ENCODE measurements around the gene VEGFB.

Gene VEGFB

DNA sequence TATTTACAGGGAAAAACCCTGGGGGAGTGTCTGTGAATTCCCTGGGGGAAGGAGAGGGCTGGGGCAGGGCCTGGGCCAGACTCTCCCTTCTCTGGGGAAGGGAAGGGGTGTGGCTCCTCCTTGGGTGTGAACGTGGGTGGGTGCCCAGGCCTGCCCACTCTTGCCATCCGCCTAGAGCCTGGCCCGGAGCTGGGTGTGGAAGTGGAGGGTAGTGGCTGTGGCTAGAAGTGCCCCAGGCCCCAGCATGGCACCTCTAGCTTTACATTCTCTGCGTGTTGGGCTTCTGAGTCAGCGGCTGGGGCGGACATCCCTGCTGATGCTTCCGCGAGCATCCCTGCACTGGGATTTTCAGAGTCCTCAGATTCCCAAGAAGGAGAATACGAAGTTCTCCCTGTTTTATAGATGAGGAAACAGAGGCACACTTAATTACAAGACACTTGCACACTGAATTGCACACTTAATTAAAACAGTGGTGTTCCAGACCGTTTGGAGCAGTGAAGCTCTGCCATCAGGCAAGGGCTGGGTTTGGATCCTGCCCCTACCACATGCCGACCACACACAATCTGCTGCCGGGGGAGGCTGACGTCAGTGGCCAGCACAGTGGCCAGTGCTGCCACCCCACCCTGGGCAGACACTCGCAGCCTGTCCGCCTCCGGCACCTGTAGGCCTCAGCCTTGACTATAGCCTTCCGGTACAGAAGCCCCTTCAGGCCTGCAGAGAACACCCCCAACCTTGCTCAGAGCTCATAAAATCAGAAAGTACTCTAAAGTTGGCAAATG lies 42.5 kb downstream of the VEGFB start:
- DNase-seq: no peak

DNA sequence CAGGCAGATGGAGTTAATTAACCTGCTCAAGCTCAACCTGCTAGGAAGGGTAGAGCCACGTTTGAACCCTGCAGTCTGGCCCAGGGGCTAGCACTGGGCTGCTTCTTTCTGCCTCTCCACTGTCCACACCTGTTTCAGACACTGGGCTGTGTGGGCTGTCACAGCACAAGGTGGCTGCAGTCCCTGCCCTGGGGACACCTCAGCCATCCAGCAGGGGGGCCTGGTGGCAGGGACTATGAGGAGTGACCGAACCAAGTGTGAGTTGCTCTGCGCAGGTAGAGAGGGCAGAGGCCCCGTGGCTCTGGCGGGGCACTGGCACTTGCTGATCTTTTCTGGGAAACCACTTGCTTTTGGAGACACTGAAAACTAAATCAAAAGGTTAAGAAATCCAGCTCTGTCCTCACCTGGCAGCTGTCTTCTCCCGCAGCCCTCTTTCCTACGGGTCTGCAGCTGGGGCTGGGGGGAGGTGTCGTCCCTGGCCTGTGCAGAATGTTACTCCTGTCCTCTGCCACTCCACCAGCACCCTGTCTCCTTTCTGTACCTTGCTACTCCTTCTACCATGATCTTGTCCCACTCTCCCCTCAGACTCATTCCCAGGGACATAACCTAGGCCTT lies 44.3 kb downstream of the VEGFB start:
- no peak for DNase-seq

DNA sequence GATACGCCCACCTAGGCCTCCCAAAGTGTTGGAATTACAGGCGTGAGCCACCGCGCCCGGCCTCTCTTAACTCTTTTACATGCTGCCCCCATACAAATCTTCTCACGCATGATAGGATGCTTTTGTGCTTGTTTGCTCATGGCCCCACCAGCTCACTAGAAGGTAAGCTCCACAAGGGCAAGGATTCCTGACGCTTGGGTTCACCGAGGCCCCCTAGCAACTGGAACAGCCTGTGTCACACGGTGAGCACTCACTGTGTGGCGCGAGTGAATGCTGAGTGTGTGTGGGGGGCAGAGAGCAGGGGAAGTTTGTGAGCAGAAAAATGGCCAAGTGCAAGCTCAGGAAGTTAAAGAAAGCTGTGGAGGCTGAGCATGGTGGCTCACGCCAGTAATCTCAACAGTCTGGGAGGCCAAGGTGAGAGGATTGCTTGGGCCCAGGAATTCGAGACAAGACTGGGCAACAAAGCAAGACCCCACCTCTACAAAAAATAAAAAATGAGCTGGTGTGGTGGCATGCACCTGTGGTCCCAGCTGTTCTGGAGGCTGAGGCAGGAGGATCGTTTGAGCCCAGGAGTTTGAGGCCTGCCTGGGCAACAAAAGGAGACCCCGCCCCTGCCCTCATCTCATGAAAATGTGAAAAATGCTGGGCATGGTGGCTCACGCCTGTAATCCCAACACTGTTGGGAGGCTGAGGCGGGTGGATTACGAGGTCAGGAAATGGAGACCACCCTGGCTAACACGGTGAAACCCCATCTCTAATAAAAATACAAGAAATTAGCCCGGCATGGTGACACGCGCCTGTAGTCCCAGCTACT lies 47.8 kb downstream of the VEGFB start:
- DNase-seq: no peak

DNA sequence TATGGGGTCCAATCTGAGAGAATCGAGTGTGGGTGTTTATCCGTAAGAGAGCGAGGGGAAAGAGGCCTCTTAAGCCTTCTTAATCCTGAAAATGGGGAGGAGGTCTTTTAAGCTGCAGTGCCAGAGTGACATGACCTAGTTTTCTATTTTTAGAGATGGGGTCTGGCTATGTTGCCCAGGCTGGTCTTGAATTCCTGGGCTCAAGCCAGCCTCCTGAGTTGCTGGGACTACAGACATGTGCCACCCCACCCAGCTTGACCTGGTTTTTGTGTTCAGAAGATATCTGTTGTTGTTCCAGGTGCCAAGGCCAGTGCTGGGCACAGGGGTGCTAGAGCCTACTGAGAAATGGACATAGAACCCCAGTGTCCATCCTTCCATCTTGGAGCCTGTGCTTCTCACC lies 48.7 kb downstream of the VEGFB start:
- DNase-seq: no peak

DNA sequence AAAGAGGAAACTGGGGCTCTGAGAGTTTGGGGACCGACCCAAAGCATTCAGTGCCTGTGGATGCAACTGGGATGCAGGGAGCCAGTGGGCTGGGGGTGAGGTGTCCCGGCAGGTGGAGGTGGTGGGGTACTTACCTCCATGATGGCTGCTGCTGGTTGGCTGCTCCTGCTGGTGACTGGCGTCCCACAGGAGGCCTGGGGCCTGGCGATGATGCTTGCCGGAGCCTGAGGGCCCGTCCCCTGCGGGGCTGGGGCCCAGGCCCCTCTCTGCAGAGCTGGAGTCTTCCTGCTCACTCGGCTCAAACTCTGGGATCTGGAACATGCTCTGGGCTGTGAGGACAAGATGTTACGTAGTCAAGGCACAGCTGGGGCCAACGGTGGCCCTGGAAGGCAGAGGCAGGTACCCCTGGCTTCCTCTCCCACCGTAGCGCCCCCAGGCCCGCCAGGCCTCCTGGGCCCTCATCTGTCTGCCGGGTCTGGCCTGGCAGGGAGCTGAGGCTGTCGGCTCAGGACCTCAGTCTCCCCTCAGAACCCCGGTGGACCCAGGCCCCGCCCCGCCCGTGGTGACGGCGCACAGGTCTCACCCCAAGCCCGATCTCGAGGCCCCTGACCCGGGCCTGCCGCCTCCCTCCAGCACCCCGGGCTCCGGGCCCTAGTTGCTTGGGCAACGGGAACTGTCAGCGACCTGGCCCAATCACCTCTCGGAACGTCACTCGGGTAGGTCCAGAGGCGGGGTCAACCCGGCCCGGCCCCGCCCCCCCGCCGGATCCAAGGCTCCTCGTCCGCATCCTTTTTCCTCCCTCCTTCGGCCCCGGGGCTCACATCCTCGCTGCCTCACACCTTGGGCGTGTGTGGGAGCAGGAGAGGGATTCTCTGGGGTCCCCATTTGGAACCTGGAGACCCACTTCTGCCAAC lies 49.9 kb downstream of the VEGFB start, which contains the start of gene BAD:
BAD (minus strand) TSS at position 618 of the 914 bp plus-strand sequence; CDS start at position 321, 297 bp downstream.
- peak; percentile 77 to 98 (median 94) for DNase-seq

DNA sequence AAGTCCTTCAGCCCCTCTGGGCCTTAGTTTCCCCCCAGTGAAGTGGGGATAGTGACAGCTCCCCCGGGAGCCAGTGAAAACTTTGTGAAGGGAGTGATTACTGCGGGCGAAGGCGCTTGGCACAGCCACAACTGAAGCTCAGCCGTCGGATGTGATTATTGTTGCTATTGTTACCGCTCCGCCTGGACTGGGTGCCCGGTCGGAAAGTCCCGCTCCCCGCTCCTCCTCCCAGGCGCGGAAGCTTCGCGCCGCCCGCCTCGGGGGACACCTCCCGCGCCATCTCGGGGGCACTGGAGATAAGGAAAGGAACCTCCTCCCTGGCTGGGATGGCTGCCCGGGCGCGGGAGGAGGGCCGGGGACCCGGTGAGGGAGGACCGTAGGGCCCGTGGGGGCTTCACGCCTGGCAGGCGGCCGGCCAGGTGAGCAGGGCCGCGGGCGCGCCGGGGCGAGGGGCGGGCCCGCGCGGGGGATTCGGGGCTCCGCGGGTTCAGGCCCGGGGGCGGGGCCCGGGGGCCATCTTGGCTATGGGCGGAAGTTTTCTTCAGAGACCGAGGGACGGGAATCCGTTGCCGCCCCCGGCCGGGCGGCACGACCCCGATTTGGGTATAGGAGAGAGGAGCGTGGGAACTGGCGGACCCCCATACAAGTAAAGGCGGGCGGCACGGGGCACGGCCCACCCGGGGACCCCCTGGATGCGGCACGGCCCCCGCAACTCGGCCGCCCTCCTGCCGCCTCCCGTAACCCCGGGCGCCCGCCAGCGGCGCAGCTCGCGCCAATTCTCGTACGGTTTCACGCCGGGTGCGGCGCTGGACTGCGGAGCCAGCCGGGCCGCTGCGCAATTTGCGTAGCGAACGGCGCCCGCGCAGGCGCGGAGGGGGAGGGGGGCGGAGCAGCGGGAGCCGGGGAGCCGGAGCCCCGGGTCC lies 50.8 kb downstream of the VEGFB start, which contains the start of gene GPR137:
GPR137 (plus strand) TSS at position 887 of the 923 bp plus-strand sequence. CDS start 677 bp downstream, outside the sequence.
- DNase-seq: peak in 54 of 56 donors; percentile 62 to 99 (median 87)

DNA sequence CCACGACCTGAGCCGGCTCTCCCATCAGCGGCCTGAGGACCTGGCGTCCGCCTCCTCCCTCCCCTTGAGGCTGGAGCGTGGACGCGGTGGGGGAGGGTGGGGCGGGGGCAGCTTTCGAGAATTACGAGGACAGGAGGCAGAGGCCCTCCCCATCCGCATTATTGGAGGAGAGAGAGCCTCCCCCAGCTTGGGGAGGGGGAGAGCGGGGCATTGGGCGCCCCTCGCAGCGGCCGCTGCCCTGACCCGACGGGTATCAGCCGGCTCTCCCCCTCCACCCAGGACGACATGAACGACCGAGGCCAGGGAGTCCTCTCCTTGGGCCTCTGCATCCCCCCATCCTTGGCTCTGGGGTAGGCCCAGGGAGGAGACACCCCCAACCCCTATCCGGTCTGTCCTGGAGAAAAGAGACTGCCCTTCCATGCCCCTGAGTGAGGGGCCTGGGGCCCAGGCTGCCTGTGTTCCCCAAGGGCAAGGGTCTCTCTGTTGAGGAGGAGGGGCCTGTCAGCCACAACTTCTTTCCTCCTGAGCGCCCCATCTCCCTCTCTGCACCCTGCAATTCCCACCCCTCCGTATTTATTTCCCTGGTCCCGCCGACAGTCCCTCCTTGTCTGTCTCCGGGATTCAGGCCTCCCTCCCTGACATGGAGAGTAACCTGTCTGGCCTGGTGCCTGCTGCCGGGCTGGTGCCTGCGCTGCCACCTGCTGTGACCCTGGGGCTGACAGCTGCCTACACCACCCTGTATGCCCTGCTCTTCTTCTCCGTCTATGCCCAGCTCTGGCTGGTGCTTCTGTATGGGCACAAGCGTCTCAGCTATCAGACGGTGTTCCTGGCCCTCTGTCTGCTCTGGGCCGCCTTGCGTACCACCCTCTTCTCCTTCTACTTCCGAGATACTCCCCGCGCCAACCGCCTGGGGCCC lies 51.8 kb downstream of the VEGFB start:
- no peak for DNase-seq

DNA sequence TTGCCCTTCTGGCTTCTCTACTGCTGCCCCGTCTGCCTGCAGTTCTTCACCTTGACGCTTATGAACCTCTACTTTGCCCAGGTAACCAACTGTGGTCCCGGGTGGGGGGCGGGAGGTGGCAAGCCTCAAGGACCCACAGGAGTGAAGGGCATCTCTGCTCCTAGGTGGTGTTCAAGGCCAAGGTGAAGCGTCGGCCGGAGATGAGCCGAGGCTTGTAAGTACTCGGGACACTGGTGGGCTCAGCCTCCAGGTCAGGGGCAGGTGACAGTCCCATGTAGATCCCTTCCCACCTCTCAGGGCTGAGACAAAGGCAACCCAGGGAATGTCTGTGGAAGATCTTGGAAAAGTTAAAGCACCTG lies 52.4 kb downstream of the VEGFB start:
- no peak for DNase-seq

DNA sequence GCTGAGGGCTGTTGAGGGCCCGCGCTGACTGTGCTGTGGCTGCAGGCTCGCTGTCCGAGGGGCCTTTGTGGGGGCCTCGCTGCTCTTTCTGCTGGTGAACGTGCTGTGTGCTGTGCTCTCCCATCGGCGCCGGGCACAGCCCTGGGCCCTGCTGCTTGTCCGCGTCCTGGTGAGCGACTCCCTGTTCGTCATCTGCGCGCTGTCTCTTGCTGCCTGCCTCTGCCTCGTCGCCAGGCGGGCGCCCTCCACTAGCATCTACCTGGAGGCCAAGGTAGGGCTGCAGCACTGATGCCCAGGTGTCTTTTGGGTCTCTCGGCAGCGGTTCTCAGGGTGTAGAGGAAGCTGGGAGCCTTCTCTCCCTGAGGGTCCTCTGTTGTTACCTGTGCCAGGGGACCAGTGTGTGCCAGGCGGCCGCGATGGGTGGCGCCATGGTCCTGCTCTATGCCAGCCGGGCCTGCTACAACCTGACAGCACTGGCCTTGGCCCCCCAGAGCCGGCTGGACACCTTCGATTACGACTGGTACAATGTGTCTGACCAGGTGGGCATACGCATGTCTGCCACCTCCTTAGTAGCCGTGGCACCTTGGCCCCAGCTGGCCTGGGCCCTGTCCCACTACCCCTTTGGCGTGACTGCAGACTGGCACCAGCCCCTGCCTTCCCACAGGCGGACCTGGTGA lies 53.4 kb downstream of the VEGFB start:
- DNase-seq: no peak

DNA sequence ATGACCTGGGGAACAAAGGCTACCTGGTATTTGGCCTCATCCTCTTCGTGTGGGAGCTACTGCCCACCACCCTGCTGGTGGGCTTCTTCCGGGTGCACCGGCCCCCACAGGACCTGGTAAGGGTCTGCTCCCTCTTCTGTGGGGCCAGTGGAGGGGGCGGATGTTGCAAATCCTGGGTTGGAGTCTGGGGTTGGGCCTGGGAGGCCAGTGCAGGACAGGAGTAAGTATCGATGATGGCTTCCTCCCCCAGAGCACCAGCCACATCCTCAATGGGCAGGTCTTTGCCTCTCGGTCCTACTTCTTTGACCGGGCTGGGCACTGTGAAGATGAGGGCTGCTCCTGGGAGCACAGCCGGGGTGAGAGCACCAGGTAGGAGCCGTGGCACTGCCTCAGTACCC lies 54.0 kb downstream of the VEGFB start:
- no peak for DNase-seq
